Measurements from ENCODE around the gene GMPPA.

The GMPPA gene

DNA sequence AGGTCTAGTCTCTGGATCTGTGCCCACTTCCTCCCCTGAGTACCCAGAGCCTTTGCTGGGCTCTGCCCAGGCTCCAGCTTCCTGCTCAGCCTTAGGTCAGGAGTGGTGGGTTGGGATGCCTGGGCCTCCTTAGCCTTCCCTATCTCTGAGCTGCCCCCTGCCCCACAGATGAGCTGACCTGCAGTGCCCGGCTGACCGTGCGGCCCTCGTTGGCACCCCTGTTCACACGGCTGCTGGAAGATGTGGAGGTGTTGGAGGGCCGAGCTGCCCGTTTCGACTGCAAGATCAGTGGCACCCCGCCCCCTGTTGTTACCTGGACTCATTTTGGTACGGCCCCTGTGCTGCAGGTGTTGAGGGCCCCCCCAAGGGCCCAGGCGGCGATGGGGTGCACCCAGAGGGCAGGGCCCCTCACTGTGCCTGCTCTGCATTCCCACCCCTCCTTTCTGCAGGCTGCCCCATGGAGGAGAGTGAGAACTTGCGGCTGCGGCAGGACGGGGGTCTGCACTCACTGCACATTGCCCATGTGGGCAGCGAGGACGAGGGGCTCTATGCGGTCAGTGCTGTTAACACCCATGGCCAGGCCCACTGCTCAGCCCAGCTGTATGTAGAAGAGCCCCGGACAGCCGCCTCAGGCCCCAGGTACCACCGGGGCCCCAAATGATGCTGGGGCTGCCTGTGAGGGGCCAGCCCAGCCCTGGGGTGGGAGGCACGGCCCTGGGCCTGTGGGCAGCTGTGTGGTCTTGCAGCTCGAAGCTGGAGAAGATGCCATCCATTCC lies 30.1 kb upstream of the GMPPA start:
- DNase-seq, result no peak

DNA sequence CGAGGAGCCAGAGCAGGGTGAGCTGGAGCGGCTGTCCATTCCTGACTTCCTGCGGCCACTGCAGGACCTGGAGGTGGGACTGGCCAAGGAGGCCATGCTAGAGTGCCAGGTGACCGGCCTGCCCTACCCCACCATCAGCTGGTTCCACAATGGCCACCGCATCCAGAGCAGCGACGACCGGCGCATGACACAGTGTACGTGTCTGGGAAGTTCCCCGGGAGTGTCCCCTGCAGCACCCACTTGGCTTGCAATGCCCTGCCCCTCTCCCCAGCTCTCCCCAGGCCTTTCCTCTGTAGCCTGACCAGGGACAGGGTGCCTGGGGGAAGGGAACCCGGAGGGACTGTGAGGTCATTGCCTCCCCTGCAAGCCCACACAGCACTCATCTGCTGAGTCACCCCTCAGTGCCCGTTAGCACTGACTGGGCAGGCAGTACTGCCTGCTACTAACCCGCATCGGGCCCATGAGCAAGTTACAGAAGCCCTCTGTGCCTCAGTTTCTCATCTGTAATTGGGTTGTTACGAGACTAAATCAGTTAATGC lies 29.4 kb upstream of the GMPPA start:
- DNase-seq, result no peak

DNA sequence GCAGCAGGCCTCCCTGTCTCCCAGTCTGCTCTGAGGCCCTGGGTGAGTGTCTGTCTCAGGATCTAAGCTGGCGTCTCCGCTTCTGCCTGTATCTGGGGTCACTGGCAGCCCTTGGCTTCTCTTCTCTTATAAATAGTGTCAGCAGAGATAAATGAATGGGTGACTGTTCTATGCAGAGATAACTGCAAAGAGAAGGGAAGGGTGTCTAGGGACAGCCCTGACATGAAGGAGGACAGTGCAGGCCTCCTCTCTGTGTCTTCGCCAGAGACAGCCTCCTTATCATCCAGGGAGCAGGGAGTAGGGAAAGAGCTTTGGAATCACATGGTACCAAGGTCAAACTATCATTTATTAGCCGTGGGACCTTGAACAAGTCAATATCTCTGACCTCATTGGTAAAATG lies 28.3 kb upstream of the GMPPA start:
- DNase-seq, result no peak

DNA sequence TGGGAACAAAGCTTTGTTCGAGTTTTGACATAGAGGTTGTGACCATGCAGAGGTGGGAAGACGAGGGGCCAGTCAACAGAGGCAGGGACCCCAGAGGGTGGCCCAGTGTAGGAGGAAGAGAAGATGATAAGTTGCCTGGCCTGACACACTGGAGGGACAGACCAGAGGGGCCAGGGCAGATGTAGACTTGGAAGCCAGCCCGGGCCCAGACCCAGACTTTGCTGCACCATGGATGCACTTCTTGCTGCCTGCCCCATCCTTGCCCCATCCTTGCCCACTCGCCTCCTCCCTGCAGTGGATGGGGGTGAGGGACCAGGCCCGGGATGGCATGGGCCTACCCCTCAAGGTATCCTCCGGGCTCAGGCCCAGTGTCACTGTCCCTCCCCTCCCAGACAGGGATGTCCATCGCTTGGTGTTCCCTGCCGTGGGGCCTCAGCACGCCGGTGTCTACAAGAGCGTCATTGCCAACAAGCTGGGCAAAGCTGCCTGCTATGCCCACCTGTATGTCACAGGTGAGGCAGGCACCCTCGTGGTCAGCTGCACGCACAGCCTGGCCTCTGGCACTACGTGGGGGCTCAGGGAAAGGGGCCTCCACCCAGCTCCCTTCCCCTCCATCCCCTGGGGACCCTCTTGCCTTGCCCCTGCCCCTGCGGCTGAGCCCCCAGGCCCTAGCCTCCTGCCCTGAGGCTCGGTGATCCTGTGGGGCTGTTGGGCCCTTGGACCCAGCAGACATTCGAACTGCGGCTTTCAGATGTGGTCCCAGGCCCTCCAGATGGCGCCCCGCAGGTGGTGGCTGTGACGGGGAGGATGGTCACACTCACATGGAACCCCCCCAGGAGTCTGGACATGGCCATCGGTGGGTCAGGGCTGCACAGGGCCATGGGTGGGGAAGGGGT lies 27.0 kb upstream of the GMPPA start:
- DNase-seq, result no peak

DNA sequence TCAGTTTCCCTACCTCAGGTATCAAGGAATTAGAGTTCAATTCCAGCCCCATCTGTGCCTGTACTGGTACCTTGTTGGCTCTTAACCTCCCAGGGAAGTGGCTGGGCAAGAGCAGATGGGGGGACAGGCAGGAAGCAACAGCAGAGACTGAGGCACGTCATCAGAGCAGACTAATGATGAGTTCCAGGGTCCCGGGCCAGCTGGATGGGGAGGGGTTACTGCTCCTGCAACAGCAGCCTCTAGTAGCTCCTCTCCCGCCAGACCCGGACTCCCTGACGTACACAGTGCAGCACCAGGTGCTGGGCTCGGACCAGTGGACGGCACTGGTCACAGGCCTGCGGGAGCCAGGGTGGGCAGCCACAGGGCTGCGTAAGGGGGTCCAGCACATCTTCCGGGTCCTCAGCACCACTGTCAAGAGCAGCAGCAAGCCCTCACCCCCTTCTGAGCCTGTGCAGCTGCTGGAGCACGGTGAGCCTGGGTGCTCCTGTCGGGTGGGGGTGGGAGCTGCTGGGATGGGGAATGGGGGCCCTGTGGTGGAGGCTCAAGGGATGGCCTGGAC lies 26.0 kb upstream of the GMPPA start:
- no peak for DNase-seq

DNA sequence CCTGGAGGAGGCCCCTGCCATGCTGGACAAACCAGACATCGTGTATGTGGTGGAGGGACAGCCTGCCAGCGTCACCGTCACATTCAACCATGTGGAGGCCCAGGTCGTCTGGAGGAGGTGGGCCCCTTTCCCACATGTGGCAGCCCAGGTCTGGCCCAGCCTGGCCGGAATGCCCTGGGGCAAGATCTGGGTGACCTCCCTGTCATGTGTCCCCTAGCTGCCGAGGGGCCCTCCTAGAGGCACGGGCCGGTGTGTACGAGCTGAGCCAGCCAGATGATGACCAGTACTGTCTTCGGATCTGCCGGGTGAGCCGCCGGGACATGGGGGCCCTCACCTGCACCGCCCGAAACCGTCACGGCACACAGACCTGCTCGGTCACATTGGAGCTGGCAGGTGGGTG lies 25.2 kb upstream of the GMPPA start:
- no peak for DNase-seq

DNA sequence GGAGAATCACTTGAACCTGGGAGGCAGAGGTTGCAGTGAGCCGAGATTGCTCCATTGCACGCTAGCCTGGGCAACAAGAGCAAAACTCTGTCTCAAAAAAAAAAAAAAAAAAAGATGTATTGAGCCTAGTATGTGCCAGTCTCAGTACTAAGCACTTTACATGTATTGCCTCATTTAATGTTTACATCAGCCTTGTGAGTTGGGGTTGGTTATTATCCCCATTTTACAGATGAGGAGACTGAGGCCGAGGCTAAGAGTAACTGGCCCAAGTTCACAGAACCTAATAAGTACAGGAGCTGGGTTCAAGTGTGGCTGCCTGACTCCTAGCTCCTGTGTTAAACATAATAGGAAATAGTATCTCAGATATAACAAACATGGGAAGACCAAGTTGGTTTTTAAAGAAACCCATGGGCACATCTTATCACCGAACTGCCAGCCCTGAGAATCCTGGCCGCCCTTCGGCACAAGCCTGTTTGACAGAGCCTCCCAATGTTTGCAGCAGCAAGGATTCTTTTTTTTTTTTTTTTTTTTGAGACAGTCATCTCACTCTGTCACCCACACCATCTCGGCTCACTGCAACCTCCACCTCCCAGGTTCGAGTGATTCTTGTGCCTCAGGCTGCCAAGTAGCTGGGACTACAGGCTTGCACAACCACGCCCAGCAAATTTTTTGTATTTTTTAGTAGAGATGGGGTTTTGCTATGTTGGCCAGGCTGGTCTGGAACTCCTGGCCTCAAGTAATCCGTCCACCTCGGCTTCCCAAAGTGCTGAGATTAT lies 24.2 kb upstream of the GMPPA start:
- DNase-seq, result no peak

DNA sequence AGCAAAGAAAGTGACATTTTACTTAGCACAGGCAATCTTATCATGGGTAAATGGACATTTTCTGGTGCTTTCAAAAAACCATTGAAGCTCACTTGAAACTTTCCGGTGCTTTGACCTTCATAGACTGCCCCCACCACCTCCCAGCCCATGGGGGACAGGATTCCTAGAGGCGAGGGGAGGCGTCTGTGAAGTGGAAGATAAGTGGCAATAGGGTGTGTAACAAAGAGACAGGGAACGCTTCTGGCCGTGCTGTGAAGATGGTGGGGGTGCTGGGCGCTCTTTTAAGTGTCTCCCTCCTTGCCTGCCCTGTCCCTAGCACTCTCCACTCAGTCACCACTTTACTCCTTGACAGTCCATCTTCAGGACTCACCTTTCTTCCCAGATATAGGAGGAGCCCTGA lies 23.4 kb upstream of the GMPPA start:
- no peak for DNase-seq

DNA sequence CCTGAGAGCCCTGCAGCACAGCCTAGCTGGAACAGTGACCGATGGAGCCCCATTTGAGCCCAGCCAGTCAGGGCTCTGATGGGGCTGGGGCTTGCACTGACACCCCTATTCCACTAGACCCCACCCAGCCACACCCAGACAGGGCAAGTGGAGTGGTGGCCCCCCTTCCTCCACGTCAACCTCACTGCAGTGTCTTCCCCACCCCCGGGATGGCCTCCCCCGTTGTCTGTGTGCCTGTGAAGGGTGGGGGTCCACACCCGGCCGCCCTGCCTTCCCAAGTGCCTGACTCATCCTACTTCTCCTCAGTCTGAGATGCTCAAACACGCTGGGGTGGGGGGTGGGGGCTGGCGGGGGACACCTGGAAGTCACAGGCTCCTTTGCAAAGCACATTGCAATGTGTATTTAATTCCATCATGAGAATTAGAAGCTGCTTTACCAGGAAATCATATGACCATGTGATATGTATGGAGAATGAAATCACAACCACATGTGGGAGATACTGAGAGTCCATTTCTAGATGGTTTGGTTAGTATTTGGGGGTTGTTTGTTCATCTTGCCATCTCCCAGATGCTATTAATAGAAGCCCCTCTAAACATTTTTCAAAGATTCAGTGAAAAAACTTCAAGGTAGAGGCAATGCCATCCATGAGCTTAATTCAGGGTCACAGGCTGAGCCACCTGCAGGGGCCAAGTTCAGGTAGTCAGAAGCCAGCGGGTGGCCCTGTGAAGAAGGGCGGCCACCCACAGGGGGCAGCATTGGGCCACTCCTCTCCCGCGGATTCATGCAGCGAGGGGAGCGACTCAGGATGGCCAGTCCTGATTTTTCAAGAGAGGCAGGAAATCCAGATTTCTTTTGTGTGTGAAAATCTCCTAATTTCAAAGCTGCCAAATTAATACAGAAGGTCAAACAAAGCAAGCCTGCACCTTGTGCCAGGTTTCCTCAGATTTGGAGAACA lies 22.7 kb upstream of the GMPPA start:
- peak; percentile 71 for DNase-seq

DNA sequence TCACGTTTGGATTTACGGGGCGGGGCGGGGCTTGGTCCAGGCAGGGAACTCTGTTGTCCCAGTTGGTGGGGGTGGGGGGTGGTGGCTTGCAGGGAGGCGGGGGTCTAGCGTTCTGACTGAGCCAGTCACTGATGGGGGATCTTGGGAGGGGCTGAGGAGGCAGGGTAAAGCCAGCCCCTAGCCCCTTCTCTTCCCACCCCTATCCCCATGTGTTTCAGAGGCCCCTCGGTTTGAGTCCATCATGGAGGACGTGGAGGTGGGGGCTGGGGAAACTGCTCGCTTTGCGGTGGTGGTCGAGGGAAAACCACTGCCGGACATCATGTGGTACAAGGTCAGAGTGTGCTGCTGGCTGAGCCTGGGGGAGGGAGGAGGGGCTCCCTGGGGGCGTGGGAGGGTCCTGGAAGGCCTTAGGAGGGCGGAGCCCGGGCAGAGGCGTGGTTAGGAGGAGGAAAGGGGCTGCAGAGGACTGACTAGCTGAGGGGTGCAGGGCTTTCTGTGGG lies 22.0 kb upstream of the GMPPA start:
- DNase-seq, result peak; percentile 11

DNA sequence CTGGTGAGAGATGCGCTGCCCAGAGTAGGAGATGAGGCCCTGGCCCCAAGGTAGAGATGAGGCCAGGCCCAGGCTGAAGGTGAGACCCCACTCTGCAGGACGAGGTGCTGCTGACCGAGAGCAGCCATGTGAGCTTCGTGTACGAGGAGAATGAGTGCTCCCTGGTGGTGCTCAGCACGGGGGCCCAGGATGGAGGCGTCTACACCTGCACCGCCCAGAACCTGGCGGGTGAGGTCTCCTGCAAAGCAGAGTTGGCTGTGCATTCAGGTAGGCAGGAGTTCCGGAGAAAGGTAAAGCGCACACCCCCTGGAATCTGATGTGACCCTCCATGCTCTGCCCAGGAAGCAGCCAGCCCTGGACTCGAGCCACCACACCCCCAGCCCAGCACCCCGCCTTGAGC lies 21.5 kb upstream of the GMPPA start:
- DNase-seq, result no peak

DNA sequence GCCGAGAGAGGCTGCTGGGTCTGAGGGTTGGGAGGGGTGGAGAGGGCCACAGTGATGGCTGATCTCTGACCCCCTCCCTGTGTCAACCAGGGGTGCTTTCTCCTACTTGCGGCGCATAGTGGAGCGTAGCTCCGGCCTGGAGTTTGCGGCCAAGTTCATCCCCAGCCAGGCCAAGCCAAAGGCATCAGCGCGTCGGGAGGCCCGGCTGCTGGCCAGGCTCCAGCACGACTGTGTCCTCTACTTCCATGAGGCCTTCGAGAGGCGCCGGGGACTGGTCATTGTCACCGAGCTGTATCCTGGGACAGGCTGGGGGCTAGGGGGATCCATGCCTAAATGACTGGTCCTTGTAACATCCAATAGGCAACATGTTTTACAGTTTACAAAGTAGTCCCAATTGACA lies 20.9 kb upstream of the GMPPA start:
- DNase-seq, result no peak

DNA sequence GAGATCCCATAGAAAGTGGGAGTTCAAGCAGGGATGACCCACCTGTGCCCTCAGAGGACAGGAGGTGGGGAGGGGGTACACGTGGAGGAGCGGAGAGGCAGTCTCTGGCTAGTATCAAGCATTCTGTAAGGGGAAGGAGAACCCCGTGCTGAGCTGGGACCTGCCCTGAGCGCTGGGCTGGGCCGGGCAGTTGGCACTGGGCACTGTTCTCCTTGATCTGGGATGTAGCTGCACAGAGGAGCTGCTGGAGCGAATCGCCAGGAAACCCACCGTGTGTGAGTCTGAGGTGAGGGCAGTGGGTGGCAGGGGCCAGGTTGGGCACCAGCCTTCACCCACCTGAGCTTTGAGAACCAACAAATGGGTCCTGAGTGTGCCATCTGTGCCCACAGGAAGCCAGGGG lies 19.8 kb upstream of the GMPPA start:
- no peak for DNase-seq

DNA sequence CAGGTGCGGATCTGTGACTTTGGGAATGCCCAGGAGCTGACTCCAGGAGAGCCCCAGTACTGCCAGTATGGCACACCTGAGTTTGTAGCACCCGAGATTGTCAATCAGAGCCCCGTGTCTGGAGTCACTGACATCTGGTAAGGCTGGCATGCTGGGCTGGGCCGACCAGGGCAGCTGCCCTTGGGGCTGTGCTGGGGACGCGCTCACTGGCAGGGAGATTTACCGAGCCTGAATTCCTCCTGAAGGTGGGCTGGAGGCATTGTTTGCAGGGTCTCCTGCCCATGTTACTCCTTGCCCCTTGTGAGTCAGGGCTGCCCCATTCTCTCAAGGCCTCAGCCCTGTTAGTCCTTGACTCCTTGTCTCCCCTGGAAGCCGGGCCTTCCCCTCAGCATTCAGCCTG lies 18.7 kb upstream of the GMPPA start:
- DNase-seq, result no peak

DNA sequence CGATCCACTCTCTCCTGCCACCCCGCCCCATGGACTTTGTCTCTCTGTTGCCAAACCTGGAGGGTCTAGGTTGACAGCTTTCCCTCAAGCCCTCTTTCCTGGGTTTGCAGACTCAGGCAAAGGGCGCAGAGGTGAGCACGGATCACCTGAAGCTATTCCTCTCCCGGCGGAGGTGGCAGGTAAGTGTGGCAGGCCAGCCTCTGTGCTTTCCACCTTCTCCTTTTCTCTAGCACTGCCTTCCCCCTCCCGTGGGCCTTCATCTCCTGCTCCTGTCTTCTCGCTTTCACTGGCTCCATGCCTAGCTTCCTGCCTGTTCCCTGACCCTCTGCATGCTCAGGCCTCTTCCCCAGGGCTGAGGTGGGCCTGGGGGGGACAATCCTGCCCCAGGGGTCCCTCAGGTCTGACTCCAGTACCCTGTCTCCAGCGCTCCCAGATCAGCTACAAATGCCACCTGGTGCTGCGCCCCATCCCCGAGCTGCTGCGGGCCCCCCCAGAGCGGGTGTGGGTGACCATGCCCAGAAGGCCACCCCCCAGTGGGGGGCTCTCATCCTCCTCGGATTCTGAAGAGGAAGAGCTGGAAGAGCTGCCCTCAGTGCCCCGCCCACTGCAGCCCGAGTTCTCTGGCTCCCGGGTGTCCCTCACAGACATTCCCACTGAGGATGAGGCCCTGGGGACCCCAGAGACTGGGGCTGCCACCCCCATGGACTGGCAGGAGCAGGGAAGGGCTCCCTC lies 15.9 kb upstream of the GMPPA start:
- no peak for DNase-seq

DNA sequence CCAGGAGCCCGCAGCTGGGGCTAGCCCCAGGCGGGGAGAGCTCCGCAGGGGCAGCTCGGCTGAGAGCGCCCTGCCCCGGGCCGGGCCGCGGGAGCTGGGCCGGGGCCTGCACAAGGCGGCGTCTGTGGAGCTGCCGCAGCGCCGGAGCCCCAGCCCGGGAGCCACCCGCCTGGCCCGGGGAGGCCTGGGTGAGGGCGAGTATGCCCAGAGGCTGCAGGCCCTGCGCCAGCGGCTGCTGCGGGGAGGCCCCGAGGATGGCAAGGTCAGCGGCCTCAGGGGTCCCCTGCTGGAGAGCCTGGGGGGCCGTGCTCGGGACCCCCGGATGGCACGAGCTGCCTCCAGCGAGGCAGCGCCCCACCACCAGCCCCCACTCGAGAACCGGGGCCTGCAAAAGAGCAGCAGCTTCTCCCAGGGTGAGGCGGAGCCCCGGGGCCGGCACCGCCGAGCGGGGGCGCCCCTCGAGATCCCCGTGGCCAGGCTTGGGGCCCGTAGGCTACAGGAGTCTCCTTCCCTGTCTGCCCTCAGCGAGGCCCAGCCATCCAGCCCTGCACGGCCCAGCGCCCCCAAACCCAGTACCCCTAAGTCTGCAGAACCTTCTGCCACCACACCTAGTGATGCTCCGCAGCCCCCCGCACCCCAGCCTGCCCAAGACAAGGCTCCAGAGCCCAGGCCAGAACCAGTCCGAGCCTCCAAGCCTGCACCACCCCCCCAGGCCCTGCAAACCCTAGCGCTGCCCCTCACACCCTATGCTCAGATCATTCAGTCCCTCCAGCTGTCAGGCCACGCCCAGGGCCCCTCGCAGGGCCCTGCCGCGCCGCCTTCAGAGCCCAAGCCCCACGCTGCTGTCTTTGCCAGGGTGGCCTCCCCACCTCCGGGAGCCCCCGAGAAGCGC lies 15.0 kb upstream of the GMPPA start:
- DNase-seq, result peak; percentile 33

DNA sequence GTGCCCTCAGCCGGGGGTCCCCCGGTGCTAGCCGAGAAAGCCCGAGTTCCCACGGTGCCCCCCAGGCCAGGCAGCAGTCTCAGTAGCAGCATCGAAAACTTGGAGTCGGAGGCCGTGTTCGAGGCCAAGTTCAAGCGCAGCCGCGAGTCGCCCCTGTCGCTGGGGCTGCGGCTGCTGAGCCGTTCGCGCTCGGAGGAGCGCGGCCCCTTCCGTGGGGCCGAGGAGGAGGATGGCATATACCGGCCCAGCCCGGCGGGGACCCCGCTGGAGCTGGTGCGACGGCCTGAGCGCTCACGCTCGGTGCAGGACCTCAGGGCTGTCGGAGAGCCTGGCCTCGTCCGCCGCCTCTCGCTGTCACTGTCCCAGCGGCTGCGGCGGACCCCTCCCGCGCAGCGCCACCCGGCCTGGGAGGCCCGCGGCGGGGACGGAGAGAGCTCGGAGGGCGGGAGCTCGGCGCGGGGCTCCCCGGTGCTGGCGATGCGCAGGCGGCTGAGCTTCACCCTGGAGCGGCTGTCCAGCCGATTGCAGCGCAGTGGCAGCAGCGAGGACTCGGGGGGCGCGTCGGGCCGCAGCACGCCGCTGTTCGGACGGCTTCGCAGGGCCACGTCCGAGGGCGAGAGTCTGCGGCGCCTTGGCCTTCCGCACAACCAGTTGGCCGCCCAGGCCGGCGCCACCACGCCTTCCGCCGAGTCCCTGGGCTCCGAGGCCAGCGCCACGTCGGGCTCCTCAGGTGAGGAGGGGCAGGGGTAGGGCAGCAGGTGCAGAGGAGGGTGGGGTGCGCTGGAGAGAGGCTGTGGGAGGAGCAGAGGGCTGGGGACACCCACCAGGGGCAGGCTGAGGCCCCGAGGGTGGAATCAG lies 14.1 kb upstream of the GMPPA start:
- peak; percentile 33 for DNase-seq

DNA sequence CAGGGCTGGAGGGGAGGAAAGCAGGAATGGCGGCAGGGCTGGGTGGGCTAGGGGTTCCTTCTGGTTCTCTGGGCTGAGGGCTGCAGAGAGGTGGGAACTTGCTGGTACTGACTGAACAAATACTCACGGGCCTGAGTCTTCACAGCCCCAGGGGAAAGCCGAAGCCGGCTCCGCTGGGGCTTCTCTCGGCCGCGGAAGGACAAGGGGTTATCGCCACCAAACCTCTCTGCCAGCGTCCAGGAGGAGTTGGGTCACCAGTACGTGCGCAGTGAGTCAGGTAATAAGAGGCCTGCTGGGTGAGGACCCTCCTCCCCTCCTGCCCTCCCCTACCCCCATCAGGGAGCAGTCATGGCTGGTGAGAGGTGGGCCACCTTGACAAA lies 13.5 kb upstream of the GMPPA start:
- DNase-seq, result no peak

All from NCI-H69 (cell line).